ENCODE results near the gene GRM7. TPM values are rescaled to one million over a fixed set of nuclear protein-coding genes. Genes with fewer than 3 reads are reported as not detected.

The GRM7 gene
- total RNA-seq, 4 donors from 2014 or later: not detected

DNA sequence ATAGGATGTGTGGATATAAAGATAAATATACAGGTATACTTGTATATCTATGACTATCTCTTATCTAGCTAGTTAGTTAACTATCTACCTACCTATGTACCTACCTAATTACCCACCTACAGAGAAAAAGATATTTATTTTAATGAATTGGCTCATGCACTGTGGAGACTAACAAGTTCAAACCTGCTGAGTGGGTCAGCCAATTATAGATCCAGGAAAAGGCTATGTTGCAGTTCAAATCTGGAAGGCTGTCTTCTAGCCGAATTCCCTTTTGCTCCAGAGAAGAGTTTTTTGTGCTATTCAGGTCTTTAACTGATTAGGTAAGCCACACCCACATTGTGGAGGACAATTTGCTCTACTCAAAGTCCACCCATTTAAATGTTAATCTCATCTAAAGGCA, 335.0 kb downstream of the GRM7 start:
- no peaks in the 10 kb centered on the region for H3K36me3 ChIP-seq
- no peaks in the 10 kb centered on the region for H3K27me3 ChIP-seq
- DNase-seq (no peak), ATAC-seq (no peak)
- H3K4me1 ChIP-seq: no peaks in the 10 kb centered on the region
- no peak overlapping the region for H3K27ac ChIP-seq
- H3K9me3 ChIP-seq: no peaks in the 10 kb centered on the region
- intact Hi-C loops (cut with DNase I; ENCODE audit: low total_unique reads) (no loop called here), in situ Hi-C loops (cut with MboI; ENCODE audit: low sequenced_read_pairs in 4 of 4) (no loop called here)
- TF ChIP-seq, protein P1, sequence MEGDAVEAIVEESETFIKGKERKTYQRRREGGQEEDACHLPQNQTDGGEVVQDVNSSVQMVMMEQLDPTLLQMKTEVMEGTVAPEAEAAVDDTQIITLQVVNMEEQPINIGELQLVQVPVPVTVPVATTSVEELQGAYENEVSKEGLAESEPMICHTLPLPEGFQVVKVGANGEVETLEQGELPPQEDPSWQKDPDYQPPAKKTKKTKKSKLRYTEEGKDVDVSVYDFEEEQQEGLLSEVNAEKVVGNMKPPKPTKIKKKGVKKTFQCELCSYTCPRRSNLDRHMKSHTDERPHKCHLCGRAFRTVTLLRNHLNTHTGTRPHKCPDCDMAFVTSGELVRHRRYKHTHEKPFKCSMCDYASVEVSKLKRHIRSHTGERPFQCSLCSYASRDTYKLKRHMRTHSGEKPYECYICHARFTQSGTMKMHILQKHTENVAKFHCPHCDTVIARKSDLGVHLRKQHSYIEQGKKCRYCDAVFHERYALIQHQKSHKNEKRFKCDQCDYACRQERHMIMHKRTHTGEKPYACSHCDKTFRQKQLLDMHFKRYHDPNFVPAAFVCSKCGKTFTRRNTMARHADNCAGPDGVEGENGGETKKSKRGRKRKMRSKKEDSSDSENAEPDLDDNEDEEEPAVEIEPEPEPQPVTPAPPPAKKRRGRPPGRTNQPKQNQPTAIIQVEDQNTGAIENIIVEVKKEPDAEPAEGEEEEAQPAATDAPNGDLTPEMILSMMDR (IDR thresholded peaks at IDR 0.05 in 4 of 5, conservative IDR thresholded peaks at IDR 0.05 in 1 of 5): no peak
- TF ChIP-seq POLR2A (IDR thresholded peaks at IDR 0.05): no peak
- H3K4me3 ChIP-seq: no peak overlapping the region

DNA sequence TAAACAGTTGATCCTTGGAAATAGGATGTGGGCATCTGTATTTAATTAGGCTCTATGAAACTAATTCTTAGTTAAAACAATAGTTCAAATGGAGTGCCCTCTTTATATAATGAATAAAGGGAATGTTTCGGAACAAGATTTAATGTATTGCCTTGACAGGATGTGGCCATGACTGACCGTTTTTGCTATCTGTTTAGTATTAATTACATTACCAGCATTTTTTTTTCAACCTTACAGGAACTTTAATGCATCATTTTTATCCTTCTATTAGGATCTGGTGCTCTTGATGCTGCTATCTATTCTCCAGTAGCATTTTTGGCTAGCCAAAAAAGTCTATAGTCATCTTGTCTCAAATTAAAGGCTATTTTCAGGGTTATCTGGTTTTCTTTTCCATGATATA, 340.9 kb downstream of the GRM7 start:
- Histone ChIP-seq H3K27me3 (no peaks in the 10 kb centered on the region), H3K4me3 (no peak overlapping the region), H3K4me1 (no peaks in the 10 kb centered on the region), H3K36me3 (no peaks in the 10 kb centered on the region), H3K9me3 (no peaks in the 10 kb centered on the region), H3K27ac (no peak overlapping the region)
- in situ Hi-C loops (cut with MboI; ENCODE audit: low sequenced_read_pairs in 4 of 4): no loop called here
- intact Hi-C loops (cut with DNase I; ENCODE audit: low total_unique reads): no loop called here
- DNase-seq: no peak
- ATAC-seq: no peak
- TF ChIP-seq POLR2A (IDR thresholded peaks at IDR 0.05): no peak
- TF ChIP-seq, protein P1 (IDR thresholded peaks at IDR 0.05 in 4 of 5, conservative IDR thresholded peaks at IDR 0.05 in 1 of 5): no peak

DNA sequence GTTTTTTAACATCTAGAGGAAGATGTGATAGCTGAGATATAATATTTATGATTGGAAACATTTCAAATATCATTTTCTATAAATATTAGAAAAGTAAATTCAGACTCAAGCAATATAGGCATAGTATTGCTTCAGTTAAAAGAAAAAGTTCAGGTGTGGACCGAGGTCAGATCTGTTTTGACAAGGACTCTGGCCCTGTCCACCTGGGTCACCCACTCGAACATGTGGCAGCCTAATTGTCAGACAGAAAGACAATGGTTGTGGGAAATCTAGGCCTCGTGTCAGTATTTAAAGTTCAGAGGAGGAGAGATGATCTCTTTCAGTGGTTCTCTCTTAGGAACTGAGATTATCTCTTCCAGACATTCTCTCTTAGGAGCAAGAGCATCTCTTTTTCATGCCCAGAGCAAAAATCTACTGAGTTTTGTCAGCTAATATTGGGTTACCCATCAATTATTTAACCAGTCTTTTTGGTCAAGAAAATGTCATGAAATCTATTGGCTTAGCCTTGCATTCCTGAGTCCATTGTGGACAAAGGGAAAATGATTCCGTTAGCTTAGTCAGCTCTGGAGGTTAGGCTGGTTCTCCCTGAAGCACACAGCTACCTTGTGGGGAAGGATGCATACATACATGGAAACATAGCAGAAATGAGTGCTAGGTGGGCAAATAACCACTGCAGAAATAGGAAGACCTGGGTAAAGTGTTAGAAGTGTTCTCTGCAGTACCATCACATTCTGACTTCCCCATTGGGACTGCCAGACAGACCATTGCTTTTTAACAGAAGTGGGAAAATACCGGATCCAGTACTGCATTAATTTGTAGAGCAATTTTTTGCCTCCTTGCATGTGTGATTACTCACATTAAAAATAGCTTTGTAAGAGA, 343.3 kb downstream of the GRM7 start:
- no peaks in the 10 kb centered on the region for H3K36me3 ChIP-seq
- H3K4me1 ChIP-seq: no peaks in the 10 kb centered on the region
- no peak overlapping the region for H3K4me3 ChIP-seq
- TF ChIP-seq, protein P1 (IDR thresholded peaks at IDR 0.05 in 4 of 5, conservative IDR thresholded peaks at IDR 0.05 in 1 of 5): no peak
- no peak for TF ChIP-seq POLR2A (IDR thresholded peaks at IDR 0.05)
- intact Hi-C loops (cut with DNase I; ENCODE audit: low total_unique reads) (no loop called here), in situ Hi-C loops (cut with MboI; ENCODE audit: low sequenced_read_pairs in 4 of 4) (no loop called here)
- ATAC-seq: no peak
- no peak for DNase-seq
- H3K27ac ChIP-seq: no peak overlapping the region
- no peaks in the 10 kb centered on the region for H3K27me3 ChIP-seq
- H3K9me3 ChIP-seq: no peaks in the 10 kb centered on the region

DNA sequence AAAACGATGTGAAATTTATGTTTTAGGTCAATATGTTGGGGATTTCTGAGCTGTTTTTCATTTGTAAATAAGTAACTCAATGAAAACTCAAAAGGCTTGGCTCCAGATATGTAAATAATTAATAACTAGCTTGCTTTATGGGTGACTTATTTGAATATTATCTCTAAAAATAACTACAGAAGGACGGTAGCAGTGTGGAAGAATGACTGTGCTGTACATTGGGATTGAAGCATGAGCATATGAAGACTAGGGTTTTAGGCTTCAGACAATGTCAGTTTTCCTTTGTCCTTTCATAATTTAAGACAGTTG, 343.9 kb downstream of the GRM7 start:
- in situ Hi-C loops (cut with MboI; ENCODE audit: low sequenced_read_pairs in 4 of 4) (no loop called here), intact Hi-C loops (cut with DNase I; ENCODE audit: low total_unique reads) (no loop called here)
- ATAC-seq (no peak), DNase-seq (no peak)
- H3K27me3 ChIP-seq: no peaks in the 10 kb centered on the region
- H3K4me3 ChIP-seq: no peak overlapping the region
- H3K27ac ChIP-seq: no peak overlapping the region
- no peaks in the 10 kb centered on the region for H3K4me1 ChIP-seq
- TF ChIP-seq, protein P1 (IDR thresholded peaks at IDR 0.05 in 4 of 5, conservative IDR thresholded peaks at IDR 0.05 in 1 of 5): no peak
- TF ChIP-seq POLR2A (IDR thresholded peaks at IDR 0.05): no peak
- H3K36me3 ChIP-seq: no peaks in the 10 kb centered on the region
- no peaks in the 10 kb centered on the region for H3K9me3 ChIP-seq

DNA sequence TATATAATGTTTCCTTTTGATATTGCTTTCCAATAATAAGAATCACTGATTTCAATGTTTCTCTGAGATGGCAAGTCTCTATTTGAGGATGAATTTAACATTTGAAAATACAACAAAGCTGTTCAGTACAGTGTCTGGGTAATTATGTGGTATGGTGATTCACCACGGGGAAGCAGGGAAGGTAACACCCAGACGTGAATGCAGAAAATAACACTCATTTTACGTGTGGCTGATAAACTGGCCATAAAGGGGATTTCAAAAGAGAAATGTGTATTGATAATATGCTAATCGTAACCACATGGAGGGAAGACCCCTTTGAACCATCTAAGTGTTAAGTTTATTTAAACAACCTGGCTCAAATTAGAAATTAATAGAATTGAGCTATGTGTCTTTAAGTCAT, 344.6 kb downstream of the GRM7 start:
- no peaks in the 10 kb centered on the region for H3K9me3 ChIP-seq
- no peaks in the 10 kb centered on the region for H3K4me1 ChIP-seq
- intact Hi-C loops (cut with DNase I; ENCODE audit: low total_unique reads) (no loop called here), in situ Hi-C loops (cut with MboI; ENCODE audit: low sequenced_read_pairs in 4 of 4) (no loop called here)
- H3K4me3 ChIP-seq: peak overlapping the region in 1 of 4 donors; percentile 17
- no peak overlapping the region for H3K27ac ChIP-seq
- no peaks in the 10 kb centered on the region for H3K36me3 ChIP-seq
- ATAC-seq (no peak), DNase-seq (no peak)
- no peak for TF ChIP-seq POLR2A (IDR thresholded peaks at IDR 0.05)
- TF ChIP-seq, protein P1 (IDR thresholded peaks at IDR 0.05 in 4 of 5, conservative IDR thresholded peaks at IDR 0.05 in 1 of 5): no peak
- no peaks in the 10 kb centered on the region for H3K27me3 ChIP-seq

All from gastrocnemius medialis (tissue), 4 donors.